Hepatocyte (in vitro differentiated cells): ENCODE results near the gene CRYM. TPM values are rescaled to one million over a fixed set of nuclear protein-coding genes. Genes with fewer than 3 reads are reported as not detected.

Experiments
- DNase-seq: peaks from one replicate; pipeline ENCODE4 v3.0.0-alpha.2; 2016; ENCODE audit warnings: low spot score
- H2AFZ ChIP-seq: fragments of 200-600 bp; sonication (generic); 2 replicates; pipeline ENCODE4 v1.6.0; 2016; ENCODE audit warnings: antibody characterized with exemption, mild to moderate bottlenecking
- H3K27ac ChIP-seq: fragments of 200-600 bp; sonication (generic); 2 replicates; pipeline ENCODE4 v1.5.1; 2016; ENCODE audit warnings: mild to moderate bottlenecking
- H3K27me3 ChIP-seq: fragments of 200-600 bp; sonication (generic); 2 replicates; pipeline ENCODE4 v1.6.1; 2016
- H3K36me3 ChIP-seq: fragments of 200-600 bp; sonication (generic); replicated peaks from 2 replicates; pipeline ENCODE4 v1.5.1; 2016; ENCODE audit warnings: low read depth; ENCODE audit not compliant: insufficient read depth
- H3K4me1 ChIP-seq: fragments of 200-600 bp; sonication (generic); 2 replicates; pipeline ENCODE4 v1.5.1; 2016; ENCODE audit warnings: mild to moderate bottlenecking, moderate library complexity; ENCODE audit not compliant: insufficient read depth
- H3K4me2 ChIP-seq: fragments of 200-600 bp; sonication (generic); 2 replicates; pipeline ENCODE4 v1.6.0; 2016
- H3K4me3 ChIP-seq: fragments of 200-600 bp; sonication (generic); 2 replicates; pipeline ENCODE4 v1.5.1; 2016; ENCODE audit warnings: mild to moderate bottlenecking
- H3K79me2 ChIP-seq: fragments of 200-600 bp; sonication (generic); 2 replicates; pipeline ENCODE4 v1.6.0; 2017; ENCODE audit warnings: mild to moderate bottlenecking
- H3K9me2 ChIP-seq: fragments of 200-600 bp; sonication (generic); replicated peaks from 2 replicates; pipeline ENCODE4 v1.6.0; 2017; ENCODE audit warnings: mild to moderate bottlenecking; ENCODE audit not compliant: insufficient read depth
- H3K9me3 ChIP-seq: fragments of 200-600 bp; sonication (generic); 2 replicates; pipeline ENCODE4 v1.5.1; 2016; ENCODE audit warnings: low read depth, mild to moderate bottlenecking
- H4K20me1 ChIP-seq: fragments of 200-600 bp; sonication (generic); 2 replicates; pipeline ENCODE4 v1.6.0; 2016; ENCODE audit warnings: mild to moderate bottlenecking; ENCODE audit not compliant: insufficient read depth, poor library complexity, severe bottlenecking
- CTCF ChIP-seq: fragments of 200-600 bp; sonication (generic); IDR thresholded peaks from 2 replicates; pipeline ENCODE4 v1.5.1; 2016; ENCODE audit warnings: antibody characterized with exemption, mild to moderate bottlenecking; ENCODE audit not compliant: poor library complexity
- EZH2 ChIP-seq: fragments of 200-600 bp; sonication (generic); IDR thresholded peaks from 2 replicates; pipeline ENCODE4 v1.6.1; 2016; ENCODE audit warnings: antibody characterized with exemption, mild to moderate bottlenecking, borderline replicate concordance
- EZH2phosphoT487 ChIP-seq: fragments of 200-600 bp; sonication (generic); IDR thresholded peaks from one replicate; pipeline ENCODE4 v1.6.1; 2018; ENCODE audit warnings: antibody characterized with exemption, mild to moderate bottlenecking, low read depth, moderate library complexity; ENCODE audit not compliant: unreplicated experiment, severe bottlenecking
- WGBS: methylation state at CpG from one replicate; pipeline ENCODE4 v1.1.6; 2016; ENCODE audit warnings: low lambda C conversion rate; ENCODE audit errors: missing lambda C conversion rate; 5-methylcytosine and 5-hydroxymethylcytosine counted together
- polyA plus RNA-seq: library from polyadenylated mRNA; unstranded; fragments of >200 nt; fragmentation: Nextera tagmentation; extraction: Ambion mirVana; gene quantifications from 2 replicates; pipeline ENCODE4 v1.2.1, GENCODE V29; 2016
- total RNA-seq: library from RNA; depleted of rRNA; stranded (reverse); fragments of >200 nt; gene quantifications from 2 replicates; pipeline ENCODE4 v1.2.3, GENCODE V29; 2014

CRYM gene
- total and polyA plus RNA-seq, 2 experiments from 2014 or later: 5.7 to 6.3 TPM

GRCh38 chr16:21257284-21257683 is 20.8 kb downstream of the CRYM start:
- no peaks in the 10 kb centered on the region for H4K20me1 ChIP-seq
- TF ChIP-seq EZH2: no peak
- TF ChIP-seq CTCF: no peak
- TF ChIP-seq EZH2phosphoT487: no peak
- no peak overlapping the region for H3K4me2 ChIP-seq
- no peak overlapping the region for H3K27ac ChIP-seq
- H2AFZ ChIP-seq: no peak overlapping the region
- H3K4me1 ChIP-seq: peaks cover 14% of the 10 kb centered on the region
- no peaks in the 10 kb centered on the region for H3K9me2 ChIP-seq
- peaks cover under 1% of the 10 kb centered on the region for H3K79me2 ChIP-seq
- 94% methylated on average over 4 of the region's 4 CpGs for WGBS
- no peaks in the 10 kb centered on the region for H3K36me3 ChIP-seq
- H3K4me3 ChIP-seq: no peak overlapping the region
- DNase-seq: no peak
- no peaks in the 10 kb centered on the region for H3K27me3 ChIP-seq
- H3K9me3 ChIP-seq: no peaks in the 10 kb centered on the region

GRCh38 chr16:21256636-21257035 is 21.5 kb downstream of the CRYM start:
- H3K27ac ChIP-seq: no peak overlapping the region
- no peaks in the 10 kb centered on the region for H3K9me3 ChIP-seq
- H2AFZ ChIP-seq: no peak overlapping the region
- H3K79me2 ChIP-seq: peaks cover 3% of the 10 kb centered on the region
- H3K9me2 ChIP-seq: no peaks in the 10 kb centered on the region
- no peaks in the 10 kb centered on the region for H3K36me3 ChIP-seq
- DNase-seq: no peak
- H3K27me3 ChIP-seq: no peaks in the 10 kb centered on the region
- no peak overlapping the region for H3K4me3 ChIP-seq
- H3K4me2 ChIP-seq: no peak overlapping the region
- WGBS: 97% methylated on average over 2 of the region's 2 CpGs
- no peaks in the 10 kb centered on the region for H4K20me1 ChIP-seq
- TF ChIP-seq EZH2: no peak
- TF ChIP-seq CTCF: no peak
- no peak for TF ChIP-seq EZH2phosphoT487
- H3K4me1 ChIP-seq: peaks cover 10% of the 10 kb centered on the region

- no peak overlapping the region for H3K27ac ChIP-seq
- H3K79me2 ChIP-seq: peaks cover 6% of the 10 kb centered on the region
- no peaks in the 10 kb centered on the region for H3K9me3 ChIP-seq
- H3K4me3 ChIP-seq: no peak overlapping the region
- H4K20me1 ChIP-seq: no peaks in the 10 kb centered on the region
- no peaks in the 10 kb centered on the region for H3K9me2 ChIP-seq
- H2AFZ ChIP-seq: no peak overlapping the region
- H3K27me3 ChIP-seq: no peaks in the 10 kb centered on the region
- no peak for TF ChIP-seq EZH2
- TF ChIP-seq EZH2phosphoT487: no peak
- TF ChIP-seq CTCF: no peak
- WGBS: 82% methylated on average over 3 of the region's 3 CpGs
- H3K4me2 ChIP-seq: no peak overlapping the region
- no peaks in the 10 kb centered on the region for H3K4me1 ChIP-seq
- no peaks in the 10 kb centered on the region for H3K36me3 ChIP-seq
- DNase-seq: no peak
Measured at GRCh38 chr16:21253470-21253869, 24.6 kb downstream of the CRYM start.
